ENCODE measurements around the gene NOBOX.
"Not testable (repeated sequence)": the region's sequence is repeated elsewhere in the genome, so short reads cannot be mapped to it uniquely, and the experiment has no call there.

Gene NOBOX

GRCh38 chr7:144403649-144404061 lies at the start of gene NOBOX:
Gene NOBOX (minus strand): TSS chr7:144403693.
- no peak for DNase-seq (ENCODE audit: low read depth in 4 of 4, low spot score in 1 of 4)

GRCh38 chr7:144452064-144452463 lies 48.6 kb upstream of the NOBOX start:
- DNase-seq (ENCODE audit: low read depth in 4 of 4, low spot score in 1 of 4), result no peak

GRCh38 chr7:144445590-144445989 lies 42.1 kb upstream of the NOBOX start:
- no peak for DNase-seq (ENCODE audit: low read depth in 4 of 4, low spot score in 1 of 4)

GRCh38 chr7:144439717-144440205 lies 36.3 kb upstream of the NOBOX start:
- no peak for DNase-seq (ENCODE audit: low read depth in 4 of 4, low spot score in 1 of 4)

- DNase-seq (ENCODE audit: low read depth in 4 of 4, low spot score in 1 of 4), result no peak
Observed at GRCh38 chr7:144438759-144439158, 35.3 kb upstream of the NOBOX start.

GRCh38 chr7:144437370-144438191 lies 34.1 kb upstream of the NOBOX start:
- peak in 3 of 4 experiments; percentile 1 to 33 (median 2) for DNase-seq (ENCODE audit: low read depth in 4 of 4, low spot score in 1 of 4)

GRCh38 chr7:144436500-144436899 lies 33.0 kb upstream of the NOBOX start:
- no peak for DNase-seq (ENCODE audit: low read depth in 4 of 4, low spot score in 1 of 4)

- no peak for DNase-seq (ENCODE audit: low read depth in 4 of 4, low spot score in 1 of 4)
Observed at GRCh38 chr7:144428431-144428830, 24.9 kb upstream of the NOBOX start.

- not testable (repeated sequence) for DNase-seq (ENCODE audit: low read depth in 4 of 4, low spot score in 1 of 4)
Observed at GRCh38 chr7:144427539-144427938, 24.0 kb upstream of the NOBOX start.

GRCh38 chr7:144418931-144419330 lies 15.4 kb upstream of the NOBOX start:
- not testable (repeated sequence) for DNase-seq (ENCODE audit: low read depth in 4 of 4, low spot score in 1 of 4)

- DNase-seq (ENCODE audit: low read depth in 4 of 4, low spot score in 1 of 4), result no peak
Observed at GRCh38 chr7:144416341-144416740, 12.8 kb upstream of the NOBOX start.

GRCh38 chr7:144415858-144416257 lies 12.4 kb upstream of the NOBOX start:
- DNase-seq (ENCODE audit: low read depth in 4 of 4, low spot score in 1 of 4), result no peak

GRCh38 chr7:144414815-144415214 lies 11.3 kb upstream of the NOBOX start:
- no peak for DNase-seq (ENCODE audit: low read depth in 4 of 4, low spot score in 1 of 4)

- no peak for DNase-seq (ENCODE audit: low read depth in 4 of 4, low spot score in 1 of 4)
Observed at GRCh38 chr7:144410441-144410840, 6.9 kb upstream of the NOBOX start.

GRCh38 chr7:144408121-144408520 lies 4.6 kb upstream of the NOBOX start:
- DNase-seq (ENCODE audit: low read depth in 4 of 4, low spot score in 1 of 4), result no peak

GRCh38 chr7:144407266-144407931 lies 3.9 kb upstream of the NOBOX start:
- DNase-seq (ENCODE audit: low read depth in 4 of 4, low spot score in 1 of 4), result no peak

GRCh38 chr7:144404946-144405345 lies 1.5 kb upstream of the NOBOX start:
- no peak for DNase-seq (ENCODE audit: low read depth in 4 of 4, low spot score in 1 of 4)

- DNase-seq (ENCODE audit: low read depth in 4 of 4, low spot score in 1 of 4), result no peak
Observed at GRCh38 chr7:144403102-144403501, 391 bp downstream of the NOBOX start.

GRCh38 chr7:144401490-144401889 lies 2.0 kb downstream of the NOBOX start:
- no peak for DNase-seq (ENCODE audit: low read depth in 4 of 4, low spot score in 1 of 4)

GRCh38 chr7:144399946-144400345 lies 3.5 kb downstream of the NOBOX start:
- no peak for DNase-seq (ENCODE audit: low read depth in 4 of 4, low spot score in 1 of 4)

GRCh38 chr7:144398911-144399310 lies 4.6 kb downstream of the NOBOX start:
- DNase-seq (ENCODE audit: low read depth in 4 of 4, low spot score in 1 of 4), result no peak

- no peak for DNase-seq (ENCODE audit: low read depth in 4 of 4, low spot score in 1 of 4)
Observed at GRCh38 chr7:144398291-144398690, 5.2 kb downstream of the NOBOX start.

Measured in stimulated activated CD4-positive, alpha-beta T cell treated with anti-CD3 and anti-CD28 coated beads, Interleukin-1b, Interleukin-23, amount 100 ng/mL, for 24 hours (primary cell).